ENCODE measurements around the gene BTBD1.
"Not testable (repeated sequence)": the region's sequence is repeated elsewhere in the genome, so short reads cannot be mapped to it uniquely, and the experiment has no call there.

BTBD1 gene

GRCh38 chr15:83011271-83012075, 55.6 kb downstream of the BTBD1 start, which contains the start of gene C15orf40:
TSS of gene C15orf40 (minus strand) at chr15:83011639. CDS start at chr15:83011607, 32 bp downstream.
- TF ChIP-seq, protein P1, sequence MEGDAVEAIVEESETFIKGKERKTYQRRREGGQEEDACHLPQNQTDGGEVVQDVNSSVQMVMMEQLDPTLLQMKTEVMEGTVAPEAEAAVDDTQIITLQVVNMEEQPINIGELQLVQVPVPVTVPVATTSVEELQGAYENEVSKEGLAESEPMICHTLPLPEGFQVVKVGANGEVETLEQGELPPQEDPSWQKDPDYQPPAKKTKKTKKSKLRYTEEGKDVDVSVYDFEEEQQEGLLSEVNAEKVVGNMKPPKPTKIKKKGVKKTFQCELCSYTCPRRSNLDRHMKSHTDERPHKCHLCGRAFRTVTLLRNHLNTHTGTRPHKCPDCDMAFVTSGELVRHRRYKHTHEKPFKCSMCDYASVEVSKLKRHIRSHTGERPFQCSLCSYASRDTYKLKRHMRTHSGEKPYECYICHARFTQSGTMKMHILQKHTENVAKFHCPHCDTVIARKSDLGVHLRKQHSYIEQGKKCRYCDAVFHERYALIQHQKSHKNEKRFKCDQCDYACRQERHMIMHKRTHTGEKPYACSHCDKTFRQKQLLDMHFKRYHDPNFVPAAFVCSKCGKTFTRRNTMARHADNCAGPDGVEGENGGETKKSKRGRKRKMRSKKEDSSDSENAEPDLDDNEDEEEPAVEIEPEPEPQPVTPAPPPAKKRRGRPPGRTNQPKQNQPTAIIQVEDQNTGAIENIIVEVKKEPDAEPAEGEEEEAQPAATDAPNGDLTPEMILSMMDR (IDR thresholded peaks at IDR 0.05; ENCODE audit: insufficient read depth, low read length, missing control alignments) = peak; percentile 90
- CTCF ChIA-PET = interaction anchor here (0.6 to 5.7 kb wide), 48 partner anchors 9 to 563 kb away, joined by 3 to 79 read pairs (median 4); partner anchors contain the start of genes HDGFL3, RAMAC and RPS17
- peak; percentile 24 for DNase-seq (ENCODE audit: low read depth, low spot score)
- H3K4me3 ChIP-seq (ENCODE audit: low read depth, low read length) = peak within 1 kb of the TSS; percentile 90
- POLR2A ChIA-PET = interaction anchor here (0.6 to 1.9 kb wide), 4 partner anchors 11 to 963 kb away, joined by 3 to 9 read pairs (median 6); partner anchors contain the start of genes HDGFL3 and RPS17

- TF ChIP-seq, protein P1 (IDR thresholded peaks at IDR 0.05; ENCODE audit: insufficient read depth, low read length, missing control alignments) = peak; percentile 88
- POLR2A ChIA-PET = interaction anchor here (0.6 to 1.9 kb wide), 4 partner anchors 12 to 963 kb away, joined by 3 to 9 read pairs (median 6); partner anchors contain the start of genes HDGFL3 and RPS17
Observed at GRCh38 chr15:83010709-83011270, 56.3 kb downstream of the BTBD1 start.

DNA sequence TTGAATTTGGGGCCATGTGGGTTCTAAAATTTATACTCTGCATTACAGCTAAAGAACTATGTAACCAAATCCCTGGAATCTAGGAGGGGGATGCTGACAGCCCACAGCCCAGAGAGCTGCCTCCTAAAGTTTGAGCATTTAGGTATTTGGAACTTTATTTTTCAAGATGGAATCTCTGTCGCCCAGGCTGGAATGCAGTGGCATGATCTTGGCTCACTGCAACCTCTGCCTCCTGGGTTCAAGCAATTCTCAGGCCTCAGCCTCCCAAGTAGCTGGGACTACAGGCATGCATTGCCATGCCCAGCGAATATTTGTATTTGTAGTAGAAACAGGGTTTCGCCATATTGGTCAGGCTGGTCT, 66.4 kb downstream of the BTBD1 start:
- ChIA-PET POLR2A (interaction anchor here (1.3 kb wide), 1 partner anchor 465 kb away, joined by 3 read pairs; no protein-coding TSS in a partner anchor), CTCF (interaction anchor here (0.8 to 6.8 kb wide), 25 partner anchors 11 to 473 kb away, joined by 3 to 79 read pairs (median 5); partner anchors contain the start of genes C15orf40, RAMAC and RPS17)
- not testable (repeated sequence) for H3K4me3 ChIP-seq (ENCODE audit: low read depth, low read length); DNase-seq (ENCODE audit: low read depth, low spot score)

More at GRCh38 chr15:83010709-83011270, 56.3 kb downstream of the BTBD1 start:
- peak; percentile 36 for DNase-seq (ENCODE audit: low read depth, low spot score)
- CTCF ChIA-PET = interaction anchor here (0.6 to 5.7 kb wide), 49 partner anchors 9 to 563 kb away, joined by 3 to 79 read pairs (median 4); partner anchors contain the start of genes HDGFL3 and RPS17
- H3K4me3 ChIP-seq (ENCODE audit: low read depth, low read length) = peak overlapping the region; percentile 90

- DNase-seq (ENCODE audit: low read depth, low spot score) = no peak
- ChIA-PET POLR2A (interaction anchor here (1.0 to 1.3 kb wide), 2 partner anchors 460 to 464 kb away, joined by 3 to 6 read pairs; partner anchors contain the start of gene RPS17), CTCF (interaction anchor here (0.7 to 6.8 kb wide), 31 partner anchors 10 to 472 kb away, joined by 3 to 79 read pairs (median 4); partner anchors contain the start of genes C15orf40, RAMAC and RPS17)
- TF ChIP-seq, protein P1 (IDR thresholded peaks at IDR 0.05; ENCODE audit: insufficient read depth, low read length, missing control alignments) = peak; percentile 25
- peak overlapping the region; percentile 39 for H3K4me3 ChIP-seq (ENCODE audit: low read depth, low read length)
Observed at GRCh38 chr15:82999905-83000671, 67.0 kb downstream of the BTBD1 start.

DNA sequence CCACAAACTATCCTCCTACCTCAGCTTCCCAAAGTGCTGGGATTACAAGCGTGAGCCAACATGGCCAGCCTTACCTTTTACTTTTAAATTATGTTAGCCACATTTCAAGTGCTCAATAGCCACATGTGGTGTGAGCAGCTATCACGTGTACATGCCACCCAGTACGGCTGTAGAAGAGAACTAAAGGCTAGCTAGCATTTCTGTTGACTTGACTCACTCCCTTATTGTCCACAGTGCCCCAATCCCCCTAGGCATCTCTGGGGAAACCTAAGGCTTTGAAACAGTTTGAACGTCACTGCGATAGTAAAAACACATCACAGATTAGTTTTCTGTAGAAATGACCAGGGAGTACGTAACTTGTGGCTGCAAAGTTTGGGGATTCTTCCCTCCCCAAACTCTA, 67.6 kb downstream of the BTBD1 start:
- no peak overlapping the region for H3K4me3 ChIP-seq (ENCODE audit: low read depth, low read length)
- ChIA-PET POLR2A (interaction anchor here (1.0 to 1.3 kb wide), 2 partner anchors 459 to 464 kb away, joined by 3 to 6 read pairs; partner anchors contain the start of gene RPS17), CTCF (interaction anchor here (0.7 to 6.8 kb wide), 22 partner anchors 9 to 471 kb away, joined by 3 to 79 read pairs (median 4); partner anchors contain the start of genes C15orf40, RAMAC and RPS17)
- DNase-seq (ENCODE audit: low read depth, low spot score) = no peak
- TF ChIP-seq, protein P1 (IDR thresholded peaks at IDR 0.05; ENCODE audit: insufficient read depth, low read length, missing control alignments) = no peak

- TF ChIP-seq, protein P1 (IDR thresholded peaks at IDR 0.05; ENCODE audit: insufficient read depth, low read length, missing control alignments) = no peak
- POLR2A ChIA-PET = no interaction called here
- DNase-seq (ENCODE audit: low read depth, low spot score) = no peak
- CTCF ChIA-PET = interaction anchor here (0.8 to 1.7 kb wide), 6 partner anchors 10 to 465 kb away, joined by 3 to 7 read pairs (median 4); partner anchors contain the start of genes C15orf40 and RAMAC
- H3K4me3 ChIP-seq (ENCODE audit: low read depth, low read length) = no peak overlapping the region
Observed at GRCh38 chr15:82995938-82996337, 71.1 kb downstream of the BTBD1 start.

Measured in AG04449 (cell line).